Endothelial cell of umbilical vein (primary cell): ENCODE measurements around the gene RTBDN. TPM values are rescaled to one million over a fixed set of nuclear protein-coding genes. Genes with fewer than 3 reads are reported as not detected.

ENCODE experiments used
- BruUV-seq: library from RNA; stranded (reverse); fragments of 400-500 nt; replicated peaks from 2 replicates; lab custom pipeline; 2021; lab: Mats Ljungman, UMichigan
- CTCF ChIA-PET: fragments of 300-600, 350-600 bp; sonication (Branson Sonifier 250); formaldehyde crosslinking; loops from one replicate; lab custom pipeline; 2021; ENCODE audit warnings: antibody characterized with exemption, inconsistent platforms; lab: Charles Lee
- POLR2A ChIA-PET: fragments of 300-600, 350-600 bp; sonication (Branson Sonifier 250); formaldehyde crosslinking; loops from one replicate; lab custom pipeline; 2021; ENCODE audit warnings: antibody characterized with exemption, inconsistent platforms; lab: Charles Lee
- DNase-seq: peaks from one replicate; pipeline ENCODE4 v3.0.0-alpha.2; 2011; ENCODE audit warnings: low read depth, low spot score
- FAIRE-seq: peaks from 2 replicates; lab custom pipeline; 2011; peaks lifted over from hg19 to GRCh38; lab: Jason Lieb, UNC
- H2AFZ ChIP-seq: 2 replicates; pipeline ENCODE4 v1.6.0; 2012; ENCODE audit warnings: low read depth, low read length, control low read depth, inconsistent platforms
- H3K27ac ChIP-seq: 2 replicates; pipeline ENCODE4 v1.5.1; 2011; ENCODE audit warnings: low read depth, mild to moderate bottlenecking, control low read depth, low read length, moderate library complexity; ENCODE audit not compliant: insufficient read depth
- H3K27me3 ChIP-seq, 2 experiments: 2 replicates each; pipeline versions ENCODE4 v1.6.0 to v1.6.1; 2011; ENCODE audit warnings: low read length in 2 of 2, mixed read lengths in 1 of 2; ENCODE audit not compliant: control insufficient read depth in 2 of 2, insufficient read depth in 2 of 2
- H3K36me3 ChIP-seq, 2 experiments: 2 replicates in 1 of 2; 3 replicates in 1 of 2; pipeline ENCODE4 v1.5.1; 2011; ENCODE audit warnings: low read length in 2 of 2, mild to moderate bottlenecking in 1 of 2, moderate library complexity in 1 of 2; ENCODE audit not compliant: control insufficient read depth in 2 of 2, insufficient read depth in 2 of 2; ENCODE audit errors: extremely low read depth in 1 of 2
- H3K4me1 ChIP-seq: 3 replicates; pipeline ENCODE4 v1.5.1; 2011; ENCODE audit warnings: mild to moderate bottlenecking, low read length; ENCODE audit not compliant: control insufficient read depth, insufficient read depth; ENCODE audit errors: extremely low read depth
- H3K4me2 ChIP-seq: 2 replicates; pipeline ENCODE4 v1.6.1; 2011; ENCODE audit warnings: low read length, control low read depth, mixed read lengths; ENCODE audit not compliant: insufficient read depth
- H3K4me3 ChIP-seq, 3 experiments: fragments of 200-600 bp in 1 of 3; sonication (generic), shearing (Covaris generic) in 1 of 3; replicated peaks in 1 of 3; 2 replicates each; pipeline ENCODE4 v1.5.1; 2011 to 2016; ENCODE audit warnings: control low read depth in 3 of 3, low read length in 3 of 3, mild to moderate bottlenecking in 2 of 3, inconsistent platforms in 1 of 3, low read depth in 1 of 3, moderate library complexity in 1 of 3; ENCODE audit not compliant: insufficient read depth in 1 of 3
- H3K79me2 ChIP-seq: 2 replicates; pipeline ENCODE4 v1.6.0; 2012; ENCODE audit warnings: low read length, inconsistent platforms; ENCODE audit not compliant: control insufficient read depth, insufficient read depth
- H3K9ac ChIP-seq: replicated peaks from 2 replicates; pipeline ENCODE3; 2011; ENCODE audit warnings: low read length, control low read depth; ENCODE audit not compliant: insufficient read depth; ENCODE audit errors: extremely low read depth
- H3K9me1 ChIP-seq: replicated peaks from 3 replicates; pipeline ENCODE4 v1.6.0; 2011; ENCODE audit warnings: mild to moderate bottlenecking, low read length; ENCODE audit not compliant: control insufficient read depth, insufficient read depth; ENCODE audit errors: extremely low read depth
- H3K9me3 ChIP-seq: replicated peaks from 2 replicates; pipeline ENCODE4 v1.5.1; 2012; ENCODE audit warnings: low read length, inconsistent platforms; ENCODE audit not compliant: control insufficient read depth, insufficient read depth
- H4K20me1 ChIP-seq: replicated peaks from 2 replicates; pipeline ENCODE3; 2011; ENCODE audit warnings: mild to moderate bottlenecking, low read length; ENCODE audit not compliant: control insufficient read depth, insufficient read depth; ENCODE audit errors: extremely low read depth
- EZH2 ChIP-seq: IDR thresholded peaks from 2 replicates; pipeline ENCODE4 v1.6.1; 2012; ENCODE audit warnings: borderline replicate concordance, low read depth, mild to moderate bottlenecking, moderate library complexity, low read length, inconsistent platforms; ENCODE audit not compliant: severe bottlenecking
- FOS ChIP-seq: IDR thresholded peaks from 2 replicates; pipeline ENCODE4 v1.6.1; 2011; ENCODE audit warnings: mild to moderate bottlenecking, low read length, moderate library complexity, borderline replicate concordance; ENCODE audit not compliant: insufficient read depth
- GATA2 ChIP-seq: IDR thresholded peaks from 2 replicates; pipeline ENCODE4 v1.7.0; 2011; ENCODE audit warnings: low read depth, mild to moderate bottlenecking, moderate library complexity, mixed read lengths, low read length; ENCODE audit not compliant: insufficient read length, insufficient read depth
- JUN ChIP-seq: IDR thresholded peaks from 2 replicates; pipeline ENCODE4 v1.6.1; 2011; ENCODE audit warnings: borderline replicate concordance, low read depth; ENCODE audit not compliant: insufficient read length, insufficient read depth
- MYC ChIP-seq: IDR thresholded peaks from one replicate; pipeline ENCODE4 v1.6.1; 2011; ENCODE audit warnings: mild to moderate bottlenecking, low read depth, low read length
- POLR2A ChIP-seq: IDR thresholded peaks from 2 replicates; pipeline ENCODE4 v1.6.1; 2012; ENCODE audit warnings: low read depth, mild to moderate bottlenecking, control low read depth, low read length
- POLR2AphosphoS5 ChIP-seq: IDR thresholded peaks from 2 replicates; pipeline ENCODE4 v1.6.1; 2012; ENCODE audit warnings: low read depth, mild to moderate bottlenecking, control low read depth, low read length, moderate library complexity; ENCODE audit not compliant: insufficient read depth
- dilution Hi-C: fragments of 300-500 bp; cut with MboI; formaldehyde crosslinking; loops from one replicate; pipeline ENCODE4 v1.15.0; 2019; ENCODE audit warnings: low sequenced_read_pairs; ENCODE audit not compliant: extremely low pct_ligation_motif_present
- intact Hi-C: fragments of 100-400 bp; cut with micrococcal nuclease; formaldehyde crosslinking; loops from one replicate; pipeline ENCODE4 v1.10.0; 2022
- polyA plus RNA-seq, 4 experiments: library from polyadenylated mRNA; depleted of rRNA in 3 of 4; stranded (reverse) in 3 of 4; unstranded in 1 of 4; fragments of >200 nt; gene quantifications; 2 replicates each; pipeline versions ENCODE4 v1.2.1 to v1.2.3, GENCODE V29; 2011 to 2012; ENCODE audit warnings: missing spikeins in 1 of 4
- total RNA-seq: library from RNA; stranded (reverse); gene quantifications from 2 replicates; pipeline ENCODE4 v1.2.3, GENCODE V29; 2021
- TF ChIP-seq, protein P1 (sequence below): IDR thresholded peaks from 2 replicates; pipeline ENCODE4 v1.6.1; 2011; ENCODE audit not compliant: insufficient read depth, insufficient read length
- TF ChIP-seq, protein P2 (sequence below), 2 donors: IDR thresholded peaks; 1 replicate in 1 of 2; 2 replicates in 1 of 2; pipeline ENCODE4 v1.5.1; 2011; ENCODE audit warnings: low read length in 2 of 2, mild to moderate bottlenecking in 2 of 2, moderate library complexity in 2 of 2, control low read depth in 1 of 2, inconsistent platforms in 1 of 2, low read depth in 1 of 2; ENCODE audit not compliant: insufficient read depth in 1 of 2; ENCODE audit errors: extremely low read depth in 1 of 2

Gene RTBDN
- total and polyA plus RNA-seq, 2 donors (not counting 3 experiments of a cell fraction or from before 2014, with no cell fraction given), result not detected

- peaks cover 0 to 12% of the 10 kb centered on the region in 2 experiments for H3K36me3 ChIP-seq
- peak overlapping the region; percentile 35 for H3K4me2 ChIP-seq
- peaks cover 14% of the 10 kb centered on the region for H3K79me2 ChIP-seq
- no TSS peak for BruUV-seq
- FAIRE-seq, result peak; percentile 33
- peak overlapping the region in 2 of 3 experiments; percentile 64 to 72 for H3K4me3 ChIP-seq
- H3K27me3 ChIP-seq, result no peaks in the 10 kb centered on the region
- H3K9ac ChIP-seq, result no peak overlapping the region
- H2AFZ ChIP-seq, result peak overlapping the region; percentile 63
- intact Hi-C loops (no loop called here), dilution Hi-C loops (no loop called here)
- H3K27ac ChIP-seq, result no peak overlapping the region
- no peak for DNase-seq
- no peaks in the 10 kb centered on the region for H3K9me3 ChIP-seq
- H3K9me1 ChIP-seq, result no peaks in the 10 kb centered on the region
- peaks cover 22% of the 10 kb centered on the region for H3K4me1 ChIP-seq
- TF ChIP-seq POLR2AphosphoS5, result no peak
- no peak for TF ChIP-seq JUN
- TF ChIP-seq, protein P1, sequence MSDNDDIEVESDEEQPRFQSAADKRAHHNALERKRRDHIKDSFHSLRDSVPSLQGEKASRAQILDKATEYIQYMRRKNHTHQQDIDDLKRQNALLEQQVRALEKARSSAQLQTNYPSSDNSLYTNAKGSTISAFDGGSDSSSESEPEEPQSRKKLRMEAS, result no peak
- TF ChIP-seq MYC, result no peak
- no peak for TF ChIP-seq FOS
- no peak for TF ChIP-seq POLR2A
- TF ChIP-seq GATA2, result no peak
- TF ChIP-seq, protein P2, sequence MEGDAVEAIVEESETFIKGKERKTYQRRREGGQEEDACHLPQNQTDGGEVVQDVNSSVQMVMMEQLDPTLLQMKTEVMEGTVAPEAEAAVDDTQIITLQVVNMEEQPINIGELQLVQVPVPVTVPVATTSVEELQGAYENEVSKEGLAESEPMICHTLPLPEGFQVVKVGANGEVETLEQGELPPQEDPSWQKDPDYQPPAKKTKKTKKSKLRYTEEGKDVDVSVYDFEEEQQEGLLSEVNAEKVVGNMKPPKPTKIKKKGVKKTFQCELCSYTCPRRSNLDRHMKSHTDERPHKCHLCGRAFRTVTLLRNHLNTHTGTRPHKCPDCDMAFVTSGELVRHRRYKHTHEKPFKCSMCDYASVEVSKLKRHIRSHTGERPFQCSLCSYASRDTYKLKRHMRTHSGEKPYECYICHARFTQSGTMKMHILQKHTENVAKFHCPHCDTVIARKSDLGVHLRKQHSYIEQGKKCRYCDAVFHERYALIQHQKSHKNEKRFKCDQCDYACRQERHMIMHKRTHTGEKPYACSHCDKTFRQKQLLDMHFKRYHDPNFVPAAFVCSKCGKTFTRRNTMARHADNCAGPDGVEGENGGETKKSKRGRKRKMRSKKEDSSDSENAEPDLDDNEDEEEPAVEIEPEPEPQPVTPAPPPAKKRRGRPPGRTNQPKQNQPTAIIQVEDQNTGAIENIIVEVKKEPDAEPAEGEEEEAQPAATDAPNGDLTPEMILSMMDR (IDR thresholded peaks at IDR 0.05; ENCODE audit: extremely low read depth in 1 of 2, insufficient read depth in 1 of 2, low read depth in 1 of 2, low read length in 2 of 2), result no peak
- no peak for TF ChIP-seq EZH2
- POLR2A ChIA-PET, result interaction anchor here (1.2 kb wide), 1 partner anchor 11 kb away, joined by 3 read pairs; the partner anchor contains the start of gene JUNB
- CTCF ChIA-PET, result interaction anchor here (1.0 to 13.8 kb wide), 4 partner anchors 17 to 45 kb away, joined by 3 to 524 read pairs (median 208); partner anchors contain the start of gene HOOK2
- no peaks in the 10 kb centered on the region for H4K20me1 ChIP-seq
Measured at GRCh38 chr19:12802267-12803106, 31.9 kb downstream of the RTBDN start.
